SH-SY5Y (cell line): ENCODE results near the gene OR1J1.

Experiments
- GATA2 ChIP-seq: IDR thresholded peaks from 2 replicates; pipeline ENCODE4 v1.6.1; 2011; ENCODE audit warnings: mild to moderate bottlenecking, low read depth, low read length
- GATA3 ChIP-seq: IDR thresholded peaks from 2 replicates; pipeline ENCODE4 v1.6.1; 2011; ENCODE audit warnings: low read depth, mild to moderate bottlenecking, low read length, moderate library complexity

OR1J1 gene

GRCh38 chr9:122477826-122478225, at the start of gene OR1J1:
OR1J1 (minus strand) TSS chr9:122477926; CDS start chr9:122477926, 0 bp downstream.
- TF ChIP-seq GATA2 = no peak
- TF ChIP-seq GATA3 = no peak

GRCh38 chr9:122527193-122527592, 49.5 kb upstream of the OR1J1 start, which contains the start of gene OR1N1:
OR1N1 (minus strand) TSS chr9:122527293; CDS start chr9:122527293, 0 bp downstream.
- TF ChIP-seq GATA2 = no peak
- TF ChIP-seq GATA3 = no peak

- TF ChIP-seq GATA2 (no peak), GATA3 (no peak)
These were observed 48.9 kb upstream of the OR1J1 start for GRCh38 chr9:122526602-122527001.

- TF ChIP-seq GATA2 (no peak), GATA3 (no peak)
These were observed 41.6 kb upstream of the OR1J1 start for GRCh38 chr9:122519376-122519775.

- no peak for TF ChIP-seq GATA2
- no peak for TF ChIP-seq GATA3
These were observed 41.1 kb upstream of the OR1J1 start, which contains the start of gene OR1J4 for GRCh38 chr9:122518841-122519240. OR1J4 (plus strand) TSS chr9:122519141; CDS start chr9:122519141, 0 bp downstream.

GRCh38 chr9:122518226-122518625, 40.5 kb upstream of the OR1J1 start:
- no peak for TF ChIP-seq GATA3

- TF ChIP-seq GATA3 (no peak), GATA2 (no peak)
These were observed 32.8 kb upstream of the OR1J1 start, which contains the start of gene OR1J2 for GRCh38 chr9:122510502-122510901. OR1J2 (plus strand) TSS chr9:122510802; CDS start chr9:122510802, 0 bp downstream.

GRCh38 chr9:122506964-122507363, 29.2 kb upstream of the OR1J1 start:
- TF ChIP-seq GATA3 (no peak), GATA2 (no peak)

GRCh38 chr9:122498883-122499288, 21.2 kb upstream of the OR1J1 start:
- TF ChIP-seq GATA3 = no peak

- TF ChIP-seq GATA2 = no peak
- no peak for TF ChIP-seq GATA3
These were observed 1.3 kb upstream of the OR1J1 start for GRCh38 chr9:122479062-122479461.

- TF ChIP-seq GATA2 (no peak), GATA3 (no peak)
These were observed 380 bp downstream of the OR1J1 start for GRCh38 chr9:122477346-122477745.

- TF ChIP-seq GATA3 (no peak), GATA2 (no peak)
These were observed 2.0 kb downstream of the OR1J1 start for GRCh38 chr9:122475717-122476116.

- TF ChIP-seq GATA2 (no peak), GATA3 (no peak)
These were observed 3.2 kb downstream of the OR1J1 start for GRCh38 chr9:122474561-122474960.

GRCh38 chr9:122468735-122469134, 9.0 kb downstream of the OR1J1 start:
- TF ChIP-seq GATA3 (no peak), GATA2 (no peak)

GRCh38 chr9:122466456-122466855, 11.3 kb downstream of the OR1J1 start:
- no peak for TF ChIP-seq GATA3
- no peak for TF ChIP-seq GATA2

- no peak for TF ChIP-seq GATA3
- no peak for TF ChIP-seq GATA2
These were observed 12.8 kb downstream of the OR1J1 start for GRCh38 chr9:122464633-122465567.
